Measurements from ENCODE around the gene ZRANB3. TPM values are rescaled to one million over a fixed set of nuclear protein-coding genes. Genes with fewer than 3 reads are reported as not detected.
"Not testable (repeated sequence)": the region's sequence is repeated elsewhere in the genome, so short reads cannot be mapped to it uniquely, and the experiment has no call there.

The ZRANB3 gene
- total and polyA plus RNA-seq, 2 of the 13 experiments (the other 11 are each of a cell fraction or from before 2014, with no cell fraction given) = 5.8 to 25.2 TPM

GRCh38 chr2:135299165-135299564, 231.9 kb downstream of the ZRANB3 start (continued):
- no peak for TF ChIP-seq ZNF281 (CRISPR knock-in tag; IDR thresholded peaks at IDR 0.05; ENCODE audit: borderline replicate concordance)
- TF ChIP-seq ZFAT (CRISPR knock-in tag; conservative IDR thresholded peaks at IDR 0.05) = no peak

DNA sequence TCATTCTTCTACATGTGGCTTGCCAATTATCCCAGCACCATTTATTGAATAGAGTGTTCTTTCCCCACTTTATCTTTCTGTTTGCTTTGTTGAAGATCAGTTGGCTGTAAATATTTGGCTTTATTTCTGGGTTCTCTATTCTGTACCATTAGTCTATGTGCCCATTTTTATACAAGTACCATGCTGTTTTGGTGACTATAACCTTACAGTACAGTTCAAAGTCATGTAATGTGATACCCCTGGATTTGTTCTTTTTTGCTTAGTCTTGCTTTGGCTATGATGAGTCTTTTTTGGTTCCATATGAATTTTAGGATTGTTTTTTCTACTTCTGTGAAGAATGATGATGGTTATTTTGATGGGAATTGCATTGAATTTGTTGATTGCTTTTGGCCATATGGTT, 243.9 kb downstream of the ZRANB3 start:
- H4K20me1 ChIP-seq (ENCODE audit: insufficient read depth, low read length); intact Hi-C loops (cut with micrococcal nuclease; ENCODE audit: unreplicated experiment); H3K79me2 ChIP-seq (ENCODE audit: insufficient read depth, low read length); H3K27me3 ChIP-seq (ENCODE audit: control insufficient read depth in 1 of 2, insufficient read depth in 2 of 2, low read length in 2 of 2); H3K4me2 ChIP-seq (ENCODE audit: low read depth, low read length); ATAC-seq; H2AFZ ChIP-seq (ENCODE audit: low read length); H3K27ac ChIP-seq (ENCODE audit: extremely low read length, insufficient read depth, low read length); CTCF ChIA-PET (ENCODE audit: low intra/inter-chr PET ratio, low total read pairs); H3K4me3 ChIP-seq (replicated peaks in 1 of 3; ENCODE audit: insufficient read depth in 1 of 3, low read depth in 2 of 3, low read length in 3 of 3); H3K9ac ChIP-seq (ENCODE audit: insufficient read depth, low read depth, low read length); H3K4me1 ChIP-seq (ENCODE audit: insufficient read depth, low read length); H3K36me3 ChIP-seq (replicated peaks in 1 of 2; ENCODE audit: control insufficient read depth in 1 of 2, insufficient read depth in 2 of 2, low read length in 2 of 2); POLR2A ChIA-PET; H3K9me3 ChIP-seq (ENCODE audit: low read length); in situ Hi-C loops (cut with HindIII; ENCODE audit: extremely low pct_ligation_motif_present, low pct_unique_long_range_greater_than_20kb); FAIRE-seq; BruUV-seq (replicated peaks); DNase-seq (ENCODE audit: low spot score): not testable (repeated sequence)
- TF ChIP-seq ZNF629 (CRISPR knock-in tag; conservative IDR thresholded peaks at IDR 0.05) (peak; percentile 64), SIX1 (CRISPR knock-in tag; IDR thresholded peaks at IDR 0.05; ENCODE audit: borderline replicate concordance) (peak; percentile 52; the same call in 1 of the 2 replicates)

- in situ Hi-C loops (cut with HindIII; ENCODE audit: extremely low pct_ligation_motif_present, low pct_unique_long_range_greater_than_20kb) (no loop called here), intact Hi-C loops (cut with micrococcal nuclease; ENCODE audit: unreplicated experiment) (no loop called here)
- no peak for DNase-seq (ENCODE audit: low spot score)
- ChIA-PET CTCF (ENCODE audit: low intra/inter-chr PET ratio, low total read pairs) (no interaction called here), POLR2A (no interaction called here)
- 95% methylated on average over 3 of the region's 3 CpGs for WGBS (ENCODE audit: low lambda C conversion rate)
- ATAC-seq = no peak
- Histone ChIP-seq H3K27ac (ENCODE audit: extremely low read length, insufficient read depth, low read length) (no peak overlapping the region), H3K4me2 (ENCODE audit: low read depth, low read length) (no peak overlapping the region), H3K9me3 (ENCODE audit: low read length) (no peaks in the 10 kb centered on the region), H3K9ac (ENCODE audit: insufficient read depth, low read depth, low read length) (no peak overlapping the region), H4K20me1 (ENCODE audit: insufficient read depth, low read length) (no peaks in the 10 kb centered on the region), H3K36me3 (replicated peaks in 1 of 2; ENCODE audit: control insufficient read depth in 1 of 2, insufficient read depth in 2 of 2, low read length in 2 of 2) (0 out of 5 replicates have a peak, but pooled peaks cover 0 to 5% of the 10 kb centered on the region in 2 experiments), H3K4me1 (ENCODE audit: insufficient read depth, low read length) (no peaks in the 10 kb centered on the region), H2AFZ (ENCODE audit: low read length) (no peak overlapping the region), H3K27me3 (ENCODE audit: control insufficient read depth in 1 of 2, insufficient read depth in 2 of 2, low read length in 2 of 2) (no peaks in the 10 kb centered on the region), H3K79me2 (ENCODE audit: insufficient read depth, low read length) (no peaks in the 10 kb centered on the region), H3K4me3 (replicated peaks in 1 of 3; ENCODE audit: insufficient read depth in 1 of 3, low read depth in 2 of 3, low read length in 3 of 3) (no peak overlapping the region)
- no TSS peak for BruUV-seq (replicated peaks)
- no peak for FAIRE-seq
- TF ChIP-seq IRX3 (CRISPR knock-in tag; IDR thresholded peaks at IDR 0.05; ENCODE audit: borderline replicate concordance, low read depth) (no peak), ZNF343 (CRISPR knock-in tag; IDR thresholded peaks at IDR 0.05) (no peak), ETV6 (CRISPR knock-in tag; conservative IDR thresholded peaks at IDR 0.05) (no peak), NR2C2 (CRISPR knock-in tag; IDR thresholded peaks at IDR 0.05; ENCODE audit: borderline replicate concordance) (no peak), NFIB (CRISPR knock-in tag; IDR thresholded peaks at IDR 0.05; ENCODE audit: borderline replicate concordance) (no peak), PHF21A (CRISPR knock-in tag; IDR thresholded peaks at IDR 0.05) (no peak), ZNF530 (CRISPR knock-in tag; IDR thresholded peaks at IDR 0.05; ENCODE audit: low read depth) (no peak), DRAP1 (CRISPR knock-in tag; IDR thresholded peaks at IDR 0.05) (no peak), ZSCAN22 (CRISPR knock-in tag; IDR thresholded peaks at IDR 0.05) (no peak)
- TF ChIP-seq, protein P1, sequence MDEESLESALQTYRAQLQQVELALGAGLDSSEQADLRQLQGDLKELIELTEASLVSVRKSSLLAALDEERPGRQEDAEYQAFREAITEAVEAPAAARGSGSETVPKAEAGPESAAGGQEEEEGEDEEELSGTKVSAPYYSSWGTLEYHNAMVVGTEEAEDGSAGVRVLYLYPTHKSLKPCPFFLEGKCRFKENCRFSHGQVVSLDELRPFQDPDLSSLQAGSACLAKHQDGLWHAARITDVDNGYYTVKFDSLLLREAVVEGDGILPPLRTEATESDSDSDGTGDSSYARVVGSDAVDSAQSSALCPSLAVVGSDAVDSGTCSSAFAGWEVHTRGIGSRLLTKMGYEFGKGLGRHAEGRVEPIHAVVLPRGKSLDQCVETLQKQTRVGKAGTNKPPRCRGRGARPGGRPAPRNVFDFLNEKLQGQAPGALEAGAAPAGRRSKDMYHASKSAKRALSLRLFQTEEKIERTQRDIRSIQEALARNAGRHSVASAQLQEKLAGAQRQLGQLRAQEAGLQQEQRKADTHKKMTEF (CRISPR knock-in tag; IDR thresholded peaks at IDR 0.05) = no peak
These were observed 245.6 kb downstream of the ZRANB3 start for GRCh38 chr2:135285391-135285790.

All from HepG2 (cell line).